ENCODE data around the gene TTC21A. TPM values are rescaled to one million over a fixed set of nuclear protein-coding genes. Genes with fewer than 3 reads are reported as not detected.

TTC21A gene
- total RNA-seq, 1 experiment from 2014 or later = 0.36 TPM

Other genes starting within 250 kb of the TTC21A start
- gene SCN11A, start 55.7 kb upstream of the TTC21A start, total RNA-seq (2014; rRNA removed; shearing (Covaris generic)) = 0.02 TPM in 1 of 2 replicates, not detected in the other
- gene WDR48, start 55.7 kb upstream of the TTC21A start, total RNA-seq (2014; rRNA removed; shearing (Covaris generic)) = 22.2 and 22.3 TPM in 2 replicates
- gene GORASP1, start 53 bp upstream of the TTC21A start, total RNA-seq (2014; rRNA removed; shearing (Covaris generic)) = 21.0 and 23.1 TPM in 2 replicates
- 4.4 TPM in 2 replicates for gene CSRNP1, start 45.9 kb downstream of the TTC21A start, total RNA-seq (2014; rRNA removed; shearing (Covaris generic))
- gene XIRP1, start 84.9 kb downstream of the TTC21A start, total RNA-seq (2014; rRNA removed; shearing (Covaris generic)) = 0.61 and 0.91 TPM in 2 replicates
- gene CX3CR1, start 172.4 kb downstream of the TTC21A start, total RNA-seq (2014; rRNA removed; shearing (Covaris generic)) = not detected in 2 replicates
- not detected in 2 replicates for gene CCR8, start 222.0 kb downstream of the TTC21A start, total RNA-seq (2014; rRNA removed; shearing (Covaris generic))

Measured in SJCRH30 (cell line).